GM18507 (cell line): Measurements from ENCODE around the gene RANBP10.
"Not testable (repeated sequence)": the region's sequence is repeated elsewhere in the genome, so short reads cannot be mapped to it uniquely, and the experiment has no call there.

Experiments used
- DNase-seq: peaks from one replicate; pipeline ENCODE4 v3.0.0; 2011; ENCODE audit warnings: low read depth; ENCODE audit not compliant: insufficient read length; ENCODE audit errors: extremely low spot score
- FAIRE-seq: peaks from 2 replicates; lab custom pipeline; 2011; peaks lifted over from hg19 to GRCh38; lab: Jason Lieb, UNC

The RANBP10 gene

DNA sequence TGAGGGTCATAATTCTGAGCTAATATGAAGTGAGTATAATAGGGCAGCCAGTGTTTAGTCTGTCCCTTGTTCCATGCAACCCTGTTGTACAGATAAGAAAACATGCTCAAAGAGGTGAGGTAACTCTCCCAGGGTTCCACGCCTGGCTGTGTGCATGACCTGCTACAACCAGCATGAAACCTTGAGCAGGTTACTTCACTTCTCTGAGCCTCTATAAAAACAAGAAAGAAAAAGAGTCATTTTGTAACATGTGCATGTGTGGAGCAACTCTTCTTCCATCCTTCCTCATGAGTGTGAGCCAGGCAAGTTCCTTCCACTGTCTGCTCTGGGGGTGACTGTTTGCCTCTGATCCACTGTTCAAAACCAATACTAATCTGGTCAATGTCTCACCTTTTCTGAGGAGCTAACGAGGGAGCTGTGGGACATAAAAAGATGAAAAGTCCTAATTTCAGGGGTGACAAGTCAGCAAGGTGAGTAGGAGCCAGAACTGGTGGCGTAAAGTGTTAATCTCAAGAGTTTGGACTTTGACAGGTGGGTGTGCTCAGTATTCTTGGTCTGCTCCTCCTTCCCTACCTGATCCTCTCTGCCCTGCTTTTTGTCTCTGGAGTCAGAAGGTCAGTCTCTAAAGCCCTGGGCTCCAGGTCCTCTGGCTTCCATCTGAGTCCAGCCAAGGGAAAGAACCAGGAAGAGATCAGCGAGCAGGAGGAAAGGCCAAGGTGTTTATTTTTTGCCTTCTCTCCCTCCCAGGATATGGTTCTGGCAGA, 108.8 kb downstream of the RANBP10 start:
- DNase-seq (no peak), FAIRE-seq (no peak)

DNA sequence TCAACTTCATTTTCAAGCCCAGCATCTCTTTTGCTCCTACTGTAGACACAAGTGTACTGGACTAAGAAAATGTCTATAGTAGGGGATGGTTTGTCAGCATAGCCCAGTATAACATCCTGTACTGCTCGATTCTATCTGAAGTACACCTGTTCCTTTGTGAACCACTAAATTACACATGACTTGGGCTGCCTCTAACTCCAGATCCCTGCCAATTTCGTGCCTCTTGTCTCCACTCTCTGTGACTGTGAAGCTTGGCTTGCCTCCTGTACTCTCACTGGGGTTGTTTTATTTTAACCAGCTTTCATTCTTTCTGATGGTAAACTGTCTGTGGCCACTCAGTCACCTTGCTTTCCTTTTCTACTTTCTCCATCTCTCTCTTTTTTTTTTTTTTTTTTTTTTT, 111.7 kb downstream of the RANBP10 start:
- FAIRE-seq: no peak
- DNase-seq: no peak

DNA sequence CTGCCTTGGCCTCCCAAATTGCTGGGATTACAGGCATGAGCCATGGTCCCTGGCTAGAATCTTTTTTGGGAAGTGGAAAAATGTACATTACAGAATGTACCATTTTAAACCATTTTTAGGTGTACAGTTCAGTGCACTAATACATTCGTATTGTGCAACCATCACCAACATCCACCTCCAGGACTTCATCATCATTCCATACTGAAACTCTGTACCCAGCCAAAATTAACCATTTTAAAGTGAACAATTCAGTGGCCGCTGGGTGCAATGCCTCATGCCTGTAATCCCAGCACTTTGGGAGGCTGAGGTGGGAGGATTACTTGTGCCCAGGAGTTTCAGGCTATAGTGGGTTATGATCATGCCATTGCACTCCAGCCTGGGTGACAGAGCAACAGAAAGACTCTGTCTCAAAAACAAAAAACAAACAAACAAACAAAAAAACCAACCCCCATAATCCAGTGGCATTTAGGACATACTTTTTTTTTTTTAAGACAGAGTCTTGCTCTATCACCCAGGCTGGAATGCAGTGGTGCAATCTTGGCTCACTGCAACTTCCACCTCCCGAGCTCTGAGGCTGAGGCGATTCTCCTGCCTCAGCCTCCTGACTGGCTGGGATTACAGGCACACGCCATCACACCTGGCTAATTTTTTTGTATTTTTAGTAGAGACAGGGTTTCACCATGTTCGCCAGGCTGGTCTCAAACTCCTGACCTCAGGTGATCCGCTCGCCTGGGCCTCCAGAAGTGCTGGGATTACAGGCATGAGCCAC, 112.7 kb downstream of the RANBP10 start:
- not testable (repeated sequence) for FAIRE-seq, DNase-seq

DNA sequence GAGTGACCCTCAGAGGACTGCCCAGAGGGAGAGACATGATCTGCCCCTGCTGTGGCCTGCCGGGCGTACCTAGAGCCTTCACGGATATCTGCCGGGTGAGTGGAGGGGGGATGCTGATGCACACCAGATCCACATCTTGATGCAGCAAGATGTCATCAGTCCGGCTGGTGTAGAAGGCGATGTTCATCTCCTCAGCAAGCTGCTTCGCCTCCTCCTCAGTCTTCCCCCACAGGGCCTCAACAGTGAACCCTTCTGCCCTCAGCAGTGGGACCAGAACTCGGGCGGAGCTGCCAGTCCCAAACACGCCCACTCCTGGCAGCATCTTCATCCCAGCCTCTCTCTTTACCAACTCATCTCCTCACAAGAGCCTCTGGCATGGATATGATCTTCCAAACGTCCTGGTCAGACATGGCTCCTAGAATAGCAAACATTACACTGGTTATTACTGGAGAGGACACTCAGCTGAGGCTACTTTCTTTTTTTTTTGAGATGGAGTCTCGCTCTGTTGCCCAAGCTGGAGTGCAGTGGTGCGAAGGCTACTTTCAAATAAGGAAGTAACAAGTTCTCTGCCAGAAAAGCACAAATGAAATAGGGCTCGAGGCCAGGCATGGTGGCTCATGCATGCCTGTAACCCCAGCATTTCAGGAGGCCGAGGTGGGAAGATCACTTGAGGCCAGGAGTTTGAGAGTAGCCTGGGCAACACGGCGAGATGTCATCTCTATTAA, 120.8 kb downstream of the RANBP10 start:
- DNase-seq (no peak), FAIRE-seq (peak; percentile 80)

DNA sequence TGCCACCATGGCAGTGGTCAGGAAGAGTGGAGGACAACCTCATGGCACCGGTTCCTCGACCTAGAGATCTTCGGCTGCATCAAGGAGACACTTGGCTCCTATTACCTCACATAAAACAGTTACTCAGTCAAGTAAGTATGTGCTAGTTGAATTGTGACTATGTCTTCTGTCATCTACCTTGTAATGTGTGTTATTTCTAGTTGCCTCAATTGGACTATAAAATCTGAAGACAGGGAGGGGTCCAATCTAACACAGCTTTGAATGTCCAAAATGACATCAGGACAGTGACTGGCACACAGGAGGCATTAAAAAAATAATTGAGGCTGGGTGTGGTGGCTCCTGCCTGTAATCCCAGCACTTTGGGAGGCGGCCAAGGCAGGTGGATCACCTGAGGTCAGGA, 122.6 kb downstream of the RANBP10 start:
- FAIRE-seq: no peak
- no peak for DNase-seq

DNA sequence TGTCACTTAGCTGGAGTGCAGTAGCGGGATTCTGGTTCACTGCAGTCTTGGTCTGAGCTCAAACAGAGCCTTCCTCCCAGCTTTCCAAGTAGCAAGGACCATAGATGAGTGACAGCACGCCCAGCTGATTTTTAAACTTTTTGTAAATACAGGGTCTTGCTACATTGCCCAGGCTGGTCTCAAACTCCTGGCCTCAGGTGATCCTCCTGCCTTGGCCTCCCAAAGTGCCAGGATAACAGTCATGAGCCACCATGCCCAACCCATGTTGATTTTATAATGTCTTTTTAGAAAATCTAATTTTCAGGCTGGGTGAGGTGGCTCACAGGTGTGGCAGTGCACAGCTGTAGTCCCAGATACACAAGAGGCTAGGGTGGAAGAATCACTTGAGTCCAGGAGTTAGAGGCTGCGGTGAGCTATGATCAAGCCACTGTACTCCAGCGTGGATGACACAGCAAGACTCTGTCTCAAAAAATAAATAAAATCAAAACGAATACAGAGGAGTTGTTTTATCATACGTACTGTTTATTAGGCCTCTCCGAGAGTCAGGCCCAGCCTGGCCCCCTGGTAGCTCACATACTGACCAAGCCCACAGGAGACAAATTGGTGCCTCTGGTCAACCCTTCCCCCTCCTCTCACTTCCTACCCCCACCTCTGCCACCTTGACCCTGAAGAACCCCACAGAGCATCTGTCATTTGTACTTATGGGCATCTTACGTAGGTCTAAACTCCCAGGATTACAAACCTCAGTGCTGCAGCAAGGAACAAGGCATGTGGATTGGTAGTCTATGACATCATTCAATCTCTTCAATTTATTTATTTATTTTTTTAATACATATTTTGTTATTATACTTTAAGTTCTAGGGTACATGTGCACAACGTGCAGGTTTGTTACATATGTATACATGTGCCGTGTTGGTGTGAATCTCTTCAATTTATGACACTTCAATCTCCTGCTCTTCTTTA, 126.1 kb downstream of the RANBP10 start:
- DNase-seq (no peak), FAIRE-seq (no peak)

DNA sequence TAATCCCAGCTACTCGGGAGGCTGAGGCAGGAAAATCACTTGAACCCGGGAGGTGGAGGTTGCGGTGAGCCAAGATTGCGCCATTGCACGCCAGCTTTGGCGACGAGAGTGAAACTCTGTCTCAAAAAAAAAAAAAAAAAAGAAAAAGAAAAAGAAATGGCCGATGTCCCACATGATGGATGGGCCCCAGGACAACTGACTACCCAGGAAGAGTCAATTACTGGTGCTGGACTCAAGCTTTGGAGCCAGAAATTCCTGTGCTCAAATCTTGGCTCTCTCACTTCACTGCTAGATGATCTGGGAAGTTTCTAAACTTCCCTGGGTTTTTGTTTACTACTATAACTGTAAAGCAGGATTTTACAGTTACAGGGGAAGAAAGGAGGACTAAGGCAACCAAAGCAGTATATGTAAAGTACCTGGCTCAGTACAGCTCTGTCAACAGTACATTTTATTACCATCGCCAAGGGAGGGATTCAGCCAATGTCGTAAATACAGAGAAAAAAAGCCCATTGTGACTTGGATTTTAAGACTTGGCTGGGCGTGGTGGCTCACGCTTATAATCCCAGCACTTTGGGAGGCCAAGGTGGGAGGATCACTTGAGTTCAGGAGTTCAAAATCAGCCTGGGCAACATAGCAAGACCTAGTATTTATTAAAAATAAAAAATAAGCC, 127.9 kb downstream of the RANBP10 start:
- DNase-seq (no peak), FAIRE-seq (no peak)

DNA sequence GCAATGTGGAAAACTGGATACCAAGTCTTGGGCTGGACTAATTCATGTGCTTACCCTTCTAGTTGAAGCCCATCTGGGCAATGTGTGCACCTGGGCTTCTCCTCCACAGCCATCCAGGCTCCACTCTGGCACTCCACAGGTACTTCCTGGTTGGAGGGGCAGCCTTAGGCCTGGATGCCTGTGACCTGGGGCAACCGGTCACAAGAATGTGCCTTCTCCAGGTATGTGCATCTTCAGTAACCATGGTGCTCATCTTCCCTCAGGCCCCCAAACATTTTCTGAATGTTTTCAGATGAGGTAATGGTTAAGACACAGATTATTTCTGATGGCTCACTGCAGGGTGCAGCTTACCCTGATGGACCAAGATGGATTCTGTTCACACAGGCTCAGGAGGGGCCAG, 128.6 kb downstream of the RANBP10 start:
- DNase-seq: no peak
- FAIRE-seq: no peak

DNA sequence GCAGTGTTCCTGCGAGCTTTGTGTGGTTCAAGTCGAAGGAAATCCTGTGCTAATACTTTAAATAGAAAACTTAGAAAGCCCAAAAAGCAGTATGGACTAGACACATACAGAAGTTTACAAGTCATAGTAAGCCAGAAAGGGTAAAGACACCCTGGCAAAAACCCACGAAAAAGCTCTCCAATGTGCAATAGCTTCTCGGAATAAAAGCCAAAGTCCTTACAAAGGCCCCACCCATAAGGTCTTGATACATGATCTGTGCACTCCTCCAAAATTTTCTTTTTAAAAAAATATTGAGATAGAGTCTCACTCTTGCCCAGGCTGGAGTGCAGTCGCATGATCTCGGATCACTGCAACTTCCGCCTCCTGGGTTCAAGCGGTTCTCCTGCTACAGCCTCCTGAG, 129.4 kb downstream of the RANBP10 start:
- DNase-seq: no peak
- no peak for FAIRE-seq

DNA sequence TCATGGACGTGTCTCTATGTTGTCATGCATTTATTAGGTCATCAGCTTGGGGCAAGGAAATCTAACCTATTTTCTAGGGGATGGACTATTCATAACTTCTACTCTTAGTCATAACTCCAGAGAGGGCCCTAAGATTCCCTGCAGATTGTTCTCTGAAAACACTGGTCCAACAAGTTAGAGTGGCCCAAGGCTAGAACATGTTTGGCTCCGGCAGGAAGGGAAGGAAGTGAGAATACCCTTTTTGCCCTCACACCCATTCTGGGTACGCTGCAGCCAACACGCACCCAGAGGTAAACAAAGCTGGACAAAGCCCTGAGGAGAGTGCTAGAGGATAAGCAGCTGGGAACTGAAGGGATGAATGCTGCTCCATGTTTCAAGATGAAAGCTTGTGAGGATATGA, 129.8 kb downstream of the RANBP10 start:
- DNase-seq: no peak
- FAIRE-seq: no peak

DNA sequence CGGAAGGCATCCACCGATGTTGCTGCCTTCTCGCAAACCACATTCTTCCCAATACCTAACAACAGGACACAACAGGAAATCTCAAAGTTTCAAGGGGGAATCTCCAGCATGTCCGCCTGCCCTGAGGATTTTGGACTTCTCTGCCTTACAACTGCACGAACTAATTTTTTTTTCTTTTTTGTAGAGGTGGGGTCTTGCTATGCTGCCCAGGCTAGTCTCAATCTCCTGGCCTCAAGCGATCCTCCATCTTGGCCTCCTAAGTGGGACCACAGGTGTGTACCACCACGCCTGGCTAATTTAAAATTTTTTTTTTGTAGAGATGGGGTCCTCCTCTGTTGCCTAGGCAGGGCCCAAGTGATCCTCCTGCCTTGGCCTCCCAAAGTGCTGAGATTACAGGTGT, 130.4 kb downstream of the RANBP10 start:
- no peak for DNase-seq
- FAIRE-seq: no peak

DNA sequence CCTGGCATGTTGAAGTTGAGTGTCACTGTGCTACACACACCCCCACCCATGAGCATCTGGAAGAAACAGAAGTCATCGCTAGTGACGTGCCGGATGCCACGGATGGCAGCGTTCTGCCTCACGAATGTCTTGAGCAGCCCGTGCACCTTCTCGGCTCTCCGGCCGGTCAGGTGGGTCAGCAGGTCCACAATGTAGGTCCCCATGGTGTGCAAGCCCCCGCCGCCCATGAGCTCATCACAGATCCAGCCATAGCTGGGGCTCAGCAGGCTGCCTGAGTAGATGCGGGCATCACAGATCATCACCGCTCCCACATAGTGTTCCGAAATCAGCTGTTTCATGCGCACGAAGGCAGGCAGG, 130.8 kb downstream of the RANBP10 start:
- no peak for DNase-seq
- no peak for FAIRE-seq

DNA sequence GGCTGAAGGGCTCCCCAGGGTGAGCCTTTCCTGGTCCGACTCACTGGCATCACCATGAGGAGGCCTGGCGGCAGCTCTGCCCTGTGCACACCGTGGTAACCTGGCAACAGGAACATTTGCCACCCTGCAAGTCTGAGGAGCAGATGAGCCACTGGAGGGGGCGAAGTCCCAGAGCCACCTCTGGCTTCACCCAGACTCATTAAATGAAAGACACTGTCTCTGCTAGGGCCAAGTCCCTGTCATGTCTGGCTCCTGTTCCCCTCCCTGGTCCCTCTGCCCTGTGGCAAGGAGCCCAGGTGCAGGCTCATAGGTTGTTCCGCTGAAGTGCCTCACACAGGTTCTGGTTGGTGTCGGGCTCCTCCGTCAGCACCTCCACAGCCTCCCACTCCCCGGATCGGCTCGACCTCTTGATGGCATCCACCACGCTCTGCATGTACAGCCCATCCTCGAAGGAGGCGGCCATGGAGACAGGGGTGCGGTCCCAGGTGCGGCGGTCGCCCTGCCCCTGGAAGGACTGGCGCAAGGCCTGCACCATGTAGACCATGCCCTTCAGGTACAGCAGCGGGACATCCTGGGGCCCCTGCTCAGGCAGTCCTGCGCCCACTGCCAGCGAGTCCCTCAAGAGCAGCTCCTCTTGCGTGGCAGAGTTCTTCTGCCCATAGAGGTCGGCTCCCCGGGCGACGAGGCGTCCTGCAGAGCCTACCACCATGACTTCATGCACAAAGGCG, 131.3 kb downstream of the RANBP10 start:
- FAIRE-seq (no peak), DNase-seq (no peak)

DNA sequence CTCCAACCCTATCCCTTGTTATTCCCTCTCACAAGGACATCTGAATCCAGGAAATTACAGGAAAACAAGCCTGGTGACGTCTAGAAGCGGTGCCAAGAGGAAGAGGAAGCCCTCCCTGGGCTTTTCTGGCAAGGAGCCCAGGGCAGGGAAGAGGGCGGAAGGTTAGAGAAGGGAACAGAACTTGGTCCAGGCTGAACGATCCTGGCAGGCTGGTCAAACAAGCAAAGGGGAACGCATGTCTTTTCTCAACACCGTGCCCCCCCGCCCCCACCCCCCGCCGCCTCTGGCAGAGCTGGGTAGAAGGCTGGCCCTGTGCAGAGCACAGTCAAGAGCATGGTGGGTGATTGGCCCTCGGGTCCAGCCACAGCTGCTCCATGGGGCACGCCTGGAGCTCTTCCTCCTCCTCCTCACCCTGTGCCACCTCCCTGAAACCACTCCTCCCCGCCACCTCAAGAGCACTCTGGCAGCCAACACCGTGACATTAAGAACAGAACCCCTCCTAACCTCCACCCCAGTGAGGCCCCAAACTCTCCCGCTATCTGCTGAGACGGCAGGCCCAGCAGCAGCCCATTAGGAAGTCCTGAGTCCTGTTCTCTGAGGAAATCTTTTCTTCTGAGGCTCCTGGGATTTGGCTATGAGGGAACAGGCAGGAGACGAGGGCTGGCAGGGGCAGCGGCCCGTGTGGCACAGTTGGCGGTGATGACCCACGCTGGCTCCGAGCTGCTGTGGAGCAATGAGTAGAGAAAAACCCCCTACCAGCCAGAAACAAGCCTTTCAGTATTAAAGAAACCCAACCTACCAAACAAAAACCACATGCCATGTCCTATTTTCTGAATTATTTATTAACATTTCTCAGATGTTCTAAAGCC, 132.4 kb downstream of the RANBP10 start:
- FAIRE-seq: no peak
- no peak for DNase-seq
